Liver (tissue), 9 donors: ENCODE data around the gene CACNA1B. TPM values are rescaled to one million over a fixed set of nuclear protein-coding genes. Genes with fewer than 3 reads are reported as not detected.

Source experiments
- DNase-seq: peaks from one replicate; pipeline ENCODE4 v3.0.0-alpha.2; 2017; ENCODE audit warnings: low spot score
- H3K27ac ChIP-seq, 2 donors: one replicate each; pipeline ENCODE4 v1.7.0; 2013; ENCODE audit warnings: inconsistent platforms in 2 of 2, low read length in 2 of 2, control low read depth in 1 of 2, low read depth in 1 of 2, mild to moderate bottlenecking in 1 of 2
- H3K27me3 ChIP-seq, 4 donors: one replicate each; pipeline versions ENCODE4 v1.6.1 to v1.7.0; 2013; ENCODE audit warnings: low read length in 3 of 4, inconsistent platforms in 1 of 4, mild to moderate bottlenecking in 1 of 4, moderate library complexity in 1 of 4; ENCODE audit not compliant: control insufficient read depth in 4 of 4, insufficient read depth in 4 of 4
- H3K36me3 ChIP-seq, 4 donors: one replicate each; pipeline versions ENCODE4 v1.6.1 to v1.7.0; 2013; ENCODE audit warnings: low read length in 3 of 4, mild to moderate bottlenecking in 3 of 4, low read depth in 1 of 4, moderate library complexity in 1 of 4; ENCODE audit not compliant: control insufficient read depth in 4 of 4, insufficient read depth in 3 of 4
- H3K4me1 ChIP-seq, 4 donors: one replicate each; pipeline versions ENCODE4 v1.6.1 to v1.7.0; 2013; ENCODE audit warnings: low read length in 3 of 4, mild to moderate bottlenecking in 3 of 4, moderate library complexity in 1 of 4; ENCODE audit not compliant: control insufficient read depth in 4 of 4, insufficient read depth in 4 of 4
- H3K4me3 ChIP-seq, 3 donors: one replicate each; pipeline versions ENCODE4 v1.6.1 to v1.7.0; 2013; ENCODE audit warnings: low read length in 3 of 3, control low read depth in 1 of 3, low read depth in 1 of 3, mild to moderate bottlenecking in 1 of 3
- H3K9ac ChIP-seq, 2 donors: one replicate each; pipeline ENCODE4 v1.7.0; 2013; ENCODE audit warnings: low read length in 2 of 2, mild to moderate bottlenecking in 2 of 2, moderate library complexity in 2 of 2, control low read depth in 1 of 2, low read depth in 1 of 2
- H3K9me3 ChIP-seq, 4 donors: one replicate each; pipeline versions ENCODE4 v1.6.1 to v1.7.0; 2013; ENCODE audit warnings: low read length in 3 of 4; ENCODE audit not compliant: control insufficient read depth in 4 of 4
- EGR1 ChIP-seq, 2 donors: IDR thresholded peaks; 2 replicates each; pipeline ENCODE4 v1.6.1; 2016 to 2018; ENCODE audit warnings: antibody characterized with exemption in 2 of 2, low read depth in 2 of 2
- FOXA1 ChIP-seq: IDR thresholded peaks from 2 replicates; pipeline ENCODE4 v1.6.1; 2016; ENCODE audit warnings: antibody characterized with exemption
- FOXA2 ChIP-seq: IDR thresholded peaks from 2 replicates; pipeline ENCODE4 v1.6.1; 2016; ENCODE audit warnings: antibody characterized with exemption
- GABPA ChIP-seq, 2 donors: IDR thresholded peaks in 1 of 2; conservative IDR thresholded peaks in 1 of 2; 2 replicates each; pipeline ENCODE4 v1.6.1; 2016; ENCODE audit warnings: antibody characterized with exemption in 2 of 2, mild to moderate bottlenecking in 1 of 2, moderate library complexity in 1 of 2
- HNF4A ChIP-seq, 2 donors: conservative IDR thresholded peaks; 2 replicates each; pipeline ENCODE4 v1.6.1; 2016; ENCODE audit warnings: antibody characterized with exemption in 2 of 2, mild to moderate bottlenecking in 2 of 2
- HNF4G ChIP-seq: IDR thresholded peaks from 2 replicates; pipeline ENCODE4 v1.6.1; 2016; ENCODE audit warnings: antibody characterized with exemption
- JUND ChIP-seq, 2 donors: IDR thresholded peaks; 2 replicates each; pipeline ENCODE4 v1.6.1; 2016; ENCODE audit warnings: antibody characterized with exemption in 2 of 2
- NR2F2 ChIP-seq: IDR thresholded peaks from 2 replicates; pipeline ENCODE4 v1.6.1; 2016; ENCODE audit warnings: antibody characterized with exemption
- RXRA ChIP-seq, 2 donors: IDR thresholded peaks; 2 replicates each; pipeline ENCODE4 v1.6.1; 2017 to 2018; ENCODE audit warnings: antibody characterized with exemption in 2 of 2, mild to moderate bottlenecking in 1 of 2
- SP1 ChIP-seq: IDR thresholded peaks from 2 replicates; pipeline ENCODE4 v1.6.1; 2018; ENCODE audit warnings: antibody characterized with exemption, mild to moderate bottlenecking
- TAF1 ChIP-seq: conservative IDR thresholded peaks from 2 replicates; pipeline ENCODE4 v1.6.1; 2016; ENCODE audit warnings: antibody characterized with exemption, mild to moderate bottlenecking
- YY1 ChIP-seq: IDR thresholded peaks from 2 replicates; pipeline ENCODE4 v1.6.1; 2016; ENCODE audit warnings: antibody characterized with exemption, mild to moderate bottlenecking
- WGBS: extraction: QIAGEN DNeasy Blood & Tissue Kit; methylation state at CpG from one replicate; pipeline ENCODE4 v1.1.7; 2013; 5-methylcytosine and 5-hydroxymethylcytosine counted together
- polyA plus RNA-seq, 2 donors: library from polyadenylated mRNA; stranded (reverse) in 1 of 2; unstranded in 1 of 2; fragments of 200-250 nt in 1 of 2; fragments of >200 nt in 1 of 2; fragmentation: Nextera tagmentation in 1 of 2; extraction: Ambion mirVana in 1 of 2; gene quantifications; one replicate each; pipeline versions ENCODE4 v1.2.1 to v1.2.3, GENCODE V29; 2013 to 2015
- total RNA-seq, 2 donors: library from RNA; depleted of rRNA; stranded (reverse); fragments of >200 nt; gene quantifications; one replicate each; pipeline ENCODE4 v1.2.3, GENCODE V29; 2014
- TF ChIP-seq, protein P1 (sequence below): IDR thresholded peaks from 2 replicates; pipeline ENCODE4 v1.6.1; 2016; ENCODE audit warnings: antibody characterized with exemption
- TF ChIP-seq, protein P2 (sequence below): fragments of 150-350 bp; IDR thresholded peaks from 2 replicates; pipeline ENCODE4 v1.5.1; 2017; ENCODE audit warnings: improper control_type of control experiment, low read depth, low read length; ENCODE audit not compliant: missing input control
- TF ChIP-seq, protein P3 (sequence below): IDR thresholded peaks from 2 replicates; pipeline ENCODE4 v1.6.1; 2016; ENCODE audit warnings: antibody characterized with exemption, mild to moderate bottlenecking
- TF ChIP-seq, protein P4 (sequence below): IDR thresholded peaks from 2 replicates; pipeline ENCODE4 v1.6.1; 2016; ENCODE audit warnings: antibody characterized with exemption
- TF ChIP-seq, protein P5 (sequence below): IDR thresholded peaks from 2 replicates; pipeline ENCODE4 v1.6.1; 2016; ENCODE audit warnings: antibody characterized with exemption
- donor health status: healthy.
- donor health status: healthy.
- donor health status: healthy.
- donor health status: healthy.
- donor health status: healthy.

The CACNA1B gene
- total and polyA plus RNA-seq, 4 donors: under 0.01 to 0.05 TPM; not detected in 2

DNA sequence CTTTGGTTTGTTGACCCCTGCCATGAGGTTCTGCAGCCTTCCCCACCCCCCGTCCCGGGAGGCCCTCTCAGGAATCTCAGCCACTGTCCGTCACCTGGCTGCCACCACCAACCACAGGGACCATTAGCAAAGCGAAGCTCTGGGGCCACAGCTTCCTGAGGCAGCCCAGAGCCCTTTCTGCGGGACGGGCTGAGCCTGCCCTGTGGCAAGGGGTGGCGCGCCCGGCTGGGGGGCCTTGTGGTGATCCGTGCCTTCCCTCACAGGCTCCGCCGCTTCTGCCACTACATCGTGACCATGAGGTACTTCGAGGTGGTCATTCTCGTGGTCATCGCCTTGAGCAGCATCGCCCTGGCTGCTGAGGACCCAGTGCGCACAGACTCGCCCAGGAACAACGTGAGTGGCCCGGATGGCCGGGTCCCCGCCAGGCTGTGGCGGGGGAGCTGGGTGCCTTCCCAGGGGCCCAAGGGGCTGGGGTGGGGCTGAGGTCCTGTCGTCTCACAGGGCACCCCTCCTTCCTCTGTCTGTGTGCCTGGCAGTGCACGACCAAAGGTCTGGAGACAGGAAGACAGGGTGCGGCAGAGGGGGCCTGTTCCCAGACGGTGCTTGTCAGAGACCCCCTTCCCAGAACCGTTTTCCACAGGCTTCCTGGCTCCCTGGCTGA, 169.2 kb downstream of the CACNA1B start:
- Histone ChIP-seq H3K4me3 (no peak overlapping the region), H3K27ac (no peak overlapping the region), H3K36me3 (no peaks in the 10 kb centered on the region), H3K9ac (no peak overlapping the region), H3K9me3 (no peaks in the 10 kb centered on the region), H3K27me3 (peaks cover 0 to 2% (median 0%) of the 10 kb centered on the region in 4 donors), H3K4me1 (no peaks in the 10 kb centered on the region)
- WGBS: 82% methylated on average over 29 of the region's 29 CpGs
- TF ChIP-seq TAF1 (no peak), GABPA (IDR thresholded peaks at IDR 0.05 in 1 of 2, conservative IDR thresholded peaks at IDR 0.05 in 1 of 2) (no peak), YY1 (no peak), HNF4A (conservative IDR thresholded peaks at IDR 0.05) (no peak), SP1 (no peak), EGR1 (IDR thresholded peaks at IDR 0.05; ENCODE audit: low read depth in 2 of 2) (no peak), RXRA (IDR thresholded peaks at IDR 0.05) (no peak), FOXA1 (no peak), HNF4G (no peak), NR2F2 (no peak), FOXA2 (no peak), JUND (IDR thresholded peaks at IDR 0.05) (no peak)
- TF ChIP-seq, protein P1, sequence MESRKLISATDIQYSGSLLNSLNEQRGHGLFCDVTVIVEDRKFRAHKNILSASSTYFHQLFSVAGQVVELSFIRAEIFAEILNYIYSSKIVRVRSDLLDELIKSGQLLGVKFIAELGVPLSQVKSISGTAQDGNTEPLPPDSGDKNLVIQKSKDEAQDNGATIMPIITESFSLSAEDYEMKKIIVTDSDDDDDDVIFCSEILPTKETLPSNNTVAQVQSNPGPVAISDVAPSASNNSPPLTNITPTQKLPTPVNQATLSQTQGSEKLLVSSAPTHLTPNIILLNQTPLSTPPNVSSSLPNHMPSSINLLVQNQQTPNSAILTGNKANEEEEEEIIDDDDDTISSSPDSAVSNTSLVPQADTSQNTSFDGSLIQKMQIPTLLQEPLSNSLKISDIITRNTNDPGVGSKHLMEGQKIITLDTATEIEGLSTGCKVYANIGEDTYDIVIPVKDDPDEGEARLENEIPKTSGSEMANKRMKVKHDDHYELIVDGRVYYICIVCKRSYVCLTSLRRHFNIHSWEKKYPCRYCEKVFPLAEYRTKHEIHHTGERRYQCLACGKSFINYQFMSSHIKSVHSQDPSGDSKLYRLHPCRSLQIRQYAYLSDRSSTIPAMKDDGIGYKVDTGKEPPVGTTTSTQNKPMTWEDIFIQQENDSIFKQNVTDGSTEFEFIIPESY: no peak
- TF ChIP-seq, protein P2, sequence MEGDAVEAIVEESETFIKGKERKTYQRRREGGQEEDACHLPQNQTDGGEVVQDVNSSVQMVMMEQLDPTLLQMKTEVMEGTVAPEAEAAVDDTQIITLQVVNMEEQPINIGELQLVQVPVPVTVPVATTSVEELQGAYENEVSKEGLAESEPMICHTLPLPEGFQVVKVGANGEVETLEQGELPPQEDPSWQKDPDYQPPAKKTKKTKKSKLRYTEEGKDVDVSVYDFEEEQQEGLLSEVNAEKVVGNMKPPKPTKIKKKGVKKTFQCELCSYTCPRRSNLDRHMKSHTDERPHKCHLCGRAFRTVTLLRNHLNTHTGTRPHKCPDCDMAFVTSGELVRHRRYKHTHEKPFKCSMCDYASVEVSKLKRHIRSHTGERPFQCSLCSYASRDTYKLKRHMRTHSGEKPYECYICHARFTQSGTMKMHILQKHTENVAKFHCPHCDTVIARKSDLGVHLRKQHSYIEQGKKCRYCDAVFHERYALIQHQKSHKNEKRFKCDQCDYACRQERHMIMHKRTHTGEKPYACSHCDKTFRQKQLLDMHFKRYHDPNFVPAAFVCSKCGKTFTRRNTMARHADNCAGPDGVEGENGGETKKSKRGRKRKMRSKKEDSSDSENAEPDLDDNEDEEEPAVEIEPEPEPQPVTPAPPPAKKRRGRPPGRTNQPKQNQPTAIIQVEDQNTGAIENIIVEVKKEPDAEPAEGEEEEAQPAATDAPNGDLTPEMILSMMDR: no peak
- TF ChIP-seq, protein P3, sequence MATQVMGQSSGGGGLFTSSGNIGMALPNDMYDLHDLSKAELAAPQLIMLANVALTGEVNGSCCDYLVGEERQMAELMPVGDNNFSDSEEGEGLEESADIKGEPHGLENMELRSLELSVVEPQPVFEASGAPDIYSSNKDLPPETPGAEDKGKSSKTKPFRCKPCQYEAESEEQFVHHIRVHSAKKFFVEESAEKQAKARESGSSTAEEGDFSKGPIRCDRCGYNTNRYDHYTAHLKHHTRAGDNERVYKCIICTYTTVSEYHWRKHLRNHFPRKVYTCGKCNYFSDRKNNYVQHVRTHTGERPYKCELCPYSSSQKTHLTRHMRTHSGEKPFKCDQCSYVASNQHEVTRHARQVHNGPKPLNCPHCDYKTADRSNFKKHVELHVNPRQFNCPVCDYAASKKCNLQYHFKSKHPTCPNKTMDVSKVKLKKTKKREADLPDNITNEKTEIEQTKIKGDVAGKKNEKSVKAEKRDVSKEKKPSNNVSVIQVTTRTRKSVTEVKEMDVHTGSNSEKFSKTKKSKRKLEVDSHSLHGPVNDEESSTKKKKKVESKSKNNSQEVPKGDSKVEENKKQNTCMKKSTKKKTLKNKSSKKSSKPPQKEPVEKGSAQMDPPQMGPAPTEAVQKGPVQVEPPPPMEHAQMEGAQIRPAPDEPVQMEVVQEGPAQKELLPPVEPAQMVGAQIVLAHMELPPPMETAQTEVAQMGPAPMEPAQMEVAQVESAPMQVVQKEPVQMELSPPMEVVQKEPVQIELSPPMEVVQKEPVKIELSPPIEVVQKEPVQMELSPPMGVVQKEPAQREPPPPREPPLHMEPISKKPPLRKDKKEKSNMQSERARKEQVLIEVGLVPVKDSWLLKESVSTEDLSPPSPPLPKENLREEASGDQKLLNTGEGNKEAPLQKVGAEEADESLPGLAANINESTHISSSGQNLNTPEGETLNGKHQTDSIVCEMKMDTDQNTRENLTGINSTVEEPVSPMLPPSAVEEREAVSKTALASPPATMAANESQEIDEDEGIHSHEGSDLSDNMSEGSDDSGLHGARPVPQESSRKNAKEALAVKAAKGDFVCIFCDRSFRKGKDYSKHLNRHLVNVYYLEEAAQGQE: no peak
- TF ChIP-seq, protein P4, sequence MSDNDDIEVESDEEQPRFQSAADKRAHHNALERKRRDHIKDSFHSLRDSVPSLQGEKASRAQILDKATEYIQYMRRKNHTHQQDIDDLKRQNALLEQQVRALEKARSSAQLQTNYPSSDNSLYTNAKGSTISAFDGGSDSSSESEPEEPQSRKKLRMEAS: no peak
- TF ChIP-seq, protein P5, sequence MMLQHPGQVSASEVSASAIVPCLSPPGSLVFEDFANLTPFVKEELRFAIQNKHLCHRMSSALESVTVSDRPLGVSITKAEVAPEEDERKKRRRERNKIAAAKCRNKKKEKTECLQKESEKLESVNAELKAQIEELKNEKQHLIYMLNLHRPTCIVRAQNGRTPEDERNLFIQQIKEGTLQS: no peak
- DNase-seq: peak; percentile 22
